Upper lobe of left lung (tissue), 6 donors: Measurements from ENCODE around the gene ZNF98. TPM values are rescaled to one million over a fixed set of nuclear protein-coding genes. Genes with fewer than 3 reads are reported as not detected.

Experiments used
- ATAC-seq, 2 donors: fragments of 200-7000 bp; cut with Tn5 transposase; one replicate each; pipeline ENCODE4 v1.9.1; 2022; ENCODE audit warnings: mild to moderate bottlenecking in 2 of 2, moderate library complexity in 2 of 2; ENCODE audit not compliant: low FRiP score in 2 of 2
- DNase-seq, 2 donors: peaks; one replicate each; pipeline ENCODE4 v3.0.0-alpha.2; 2019 to 2020
- H3K27ac ChIP-seq, 4 donors: fragments of 200-600 bp; sonication (generic); one replicate each; pipeline ENCODE4 v1.5.1; 2016 to 2019
- H3K27me3 ChIP-seq, 4 donors: fragments of 200-600 bp; sonication (generic); one replicate each; pipeline ENCODE4 v1.5.1; 2017 to 2019
- H3K36me3 ChIP-seq, 4 donors: fragments of 200-600 bp; sonication (generic); one replicate each; pipeline ENCODE4 v1.5.1; 2016 to 2019
- H3K4me1 ChIP-seq, 4 donors: fragments of 200-600 bp; sonication (generic); one replicate each; pipeline ENCODE4 v1.5.1; 2018 to 2019
- H3K4me3 ChIP-seq, 4 donors: fragments of 200-600 bp; sonication (generic); one replicate each; pipeline ENCODE4 v1.5.1; 2017 to 2019; ENCODE audit warnings: mild to moderate bottlenecking in 2 of 4, moderate library complexity in 1 of 4
- H3K9me3 ChIP-seq, 4 donors: fragments of 200-600 bp; sonication (generic); one replicate each; pipeline ENCODE4 v1.5.1; 2018 to 2019
- EP300 ChIP-seq, 4 donors: sonication (generic); formaldehyde crosslinking; IDR thresholded peaks; one replicate each; pipeline ENCODE4 v1.5.1; 2017; ENCODE audit warnings: antibody characterized with exemption in 4 of 4, control low read depth in 2 of 4
- POLR2A ChIP-seq, 4 donors: fragments of 450-650 bp; IDR thresholded peaks; one replicate each; pipeline ENCODE4 v1.5.1; 2016 to 2017; ENCODE audit warnings: antibody characterized with exemption in 4 of 4, mild to moderate bottlenecking in 2 of 4
- POLR2AphosphoS5 ChIP-seq, 2 donors: sonication (generic); formaldehyde crosslinking; IDR thresholded peaks; one replicate each; pipeline ENCODE4 v1.5.1; 2017; ENCODE audit warnings: antibody characterized with exemption in 2 of 2
- WGBS, 2 donors: methylation state at CpG; one replicate each; pipeline ENCODE4 v1.1.5; 2017 to 2018; 5-methylcytosine and 5-hydroxymethylcytosine counted together
- small RNA-seq, 4 donors: library from RNA; depleted of rRNA; stranded (forward); fragments of <200 nt; gene quantifications; one replicate each; pipeline ENCODE3, GENCODE V24; 2016
- total RNA-seq, 6 donors: library from RNA; depleted of rRNA in 4 of 6; stranded (reverse); fragments of >200 nt in 4 of 6; gene quantifications; one replicate each; pipeline versions ENCODE4 v1.1.0 to v1.2.1, GENCODE V29; 2016 to 2021
- TF ChIP-seq, protein P1 (sequence below), 6 experiments: fragments of 450-650 bp in 4 of 6; fragments of 200-600 bp in 2 of 6; sonication (generic) in 2 of 6; IDR thresholded peaks; one replicate each; pipeline ENCODE4 v1.5.1; 2016 to 2019; ENCODE audit warnings: antibody characterized with exemption in 6 of 6
- donor health status: DM: no; HTN: no; CAD: no; lungs with moderate emphysema.
- donor health status: DM: no; HTN: yes; CAD: no; lungs with severe emphysema.

ZNF98 gene
- total RNA-seq, 6 donors from 2014 or later = 3.4 TPM; not detected in 5

DNA sequence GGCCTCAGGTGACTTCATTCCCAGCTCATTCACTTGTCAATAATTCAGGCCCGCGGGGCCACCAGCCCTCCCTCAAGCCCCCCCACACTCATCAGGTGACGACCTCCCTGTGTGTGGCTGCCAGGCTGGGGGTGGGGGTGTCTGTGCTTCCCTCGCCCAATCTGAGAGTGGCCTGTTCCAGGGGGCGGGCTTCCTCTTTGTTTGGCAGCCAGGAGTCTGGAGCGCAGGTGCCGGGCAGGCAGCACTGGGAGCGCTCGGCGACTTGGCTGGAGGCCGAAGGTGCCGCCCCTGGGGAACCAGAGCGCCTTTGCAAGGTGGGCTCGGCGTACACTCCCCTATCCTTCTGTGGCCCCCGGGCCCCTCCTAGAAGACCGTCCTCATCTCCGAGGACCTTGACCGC, 5.4 kb upstream of the ZNF98 start:
- Histone ChIP-seq H3K4me1 (no peaks in the 10 kb centered on the region), H3K9me3 (peaks cover 8 to 65% (median 22%) of the 10 kb centered on the region in 4 donors), H3K27me3 (peaks cover 0 to 16% (median 0%) of the 10 kb centered on the region in 4 donors), H3K36me3 (no peaks in the 10 kb centered on the region), H3K4me3 (no peak overlapping the region), H3K27ac (no peak overlapping the region)
- DNase-seq (peak in 1 of 2 donors; percentile 63), ATAC-seq (peak in 1 of 2 donors; percentile 14)
- 6% methylated on average over 19 of the region's 19 CpGs; no CpG with 5 or more reads in 1 of the 2 donors for WGBS, 2 donors
- TF ChIP-seq POLR2A (IDR thresholded peaks at IDR 0.05) = no peak

DNA sequence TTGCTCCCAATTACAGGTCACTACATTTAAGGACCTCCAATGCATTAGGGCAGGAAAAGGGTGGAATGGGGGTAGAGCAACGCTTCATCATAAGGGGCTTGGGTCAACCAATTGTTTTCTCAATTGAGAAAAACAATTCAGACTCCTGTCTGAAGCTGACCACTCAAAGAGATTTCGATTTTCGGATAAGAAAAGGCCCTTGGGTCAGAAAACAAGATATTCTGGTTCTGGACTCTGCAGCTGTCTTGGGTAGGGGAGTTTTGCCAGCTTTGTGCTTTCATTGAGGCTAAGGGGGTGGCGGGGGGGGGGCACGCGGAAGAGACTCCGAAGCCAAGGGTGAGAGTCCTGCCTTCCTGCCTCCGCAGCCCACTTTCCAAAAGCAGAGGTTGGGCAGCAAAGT, 4.8 kb upstream of the ZNF98 start:
- DNase-seq (no peak), ATAC-seq (no peak)

GRCh38 chr19:22421797-22422196, 349 bp downstream of the ZNF98 start:
- peak in 1 of 2 donors; percentile 37 for DNase-seq
- Histone ChIP-seq H3K36me3 (no peaks in the 10 kb centered on the region), H3K27ac (no peak overlapping the region)

More for the DNA sequence above, 4.8 kb upstream of the ZNF98 start:
- Histone ChIP-seq H3K4me3 (no peak overlapping the region), H3K4me1 (no peaks in the 10 kb centered on the region), H3K36me3 (no peaks in the 10 kb centered on the region), H3K27ac (no peak overlapping the region), H3K27me3 (peaks cover 0 to 16% (median 0%) of the 10 kb centered on the region in 4 donors), H3K9me3 (peaks cover 8 to 65% (median 24%) of the 10 kb centered on the region in 4 donors)
- 49 to 54% methylated on average over 8 of the region's 8 CpGs for WGBS, 2 donors
- TF ChIP-seq POLR2A (IDR thresholded peaks at IDR 0.05) = no peak
- TF ChIP-seq, protein P1, sequence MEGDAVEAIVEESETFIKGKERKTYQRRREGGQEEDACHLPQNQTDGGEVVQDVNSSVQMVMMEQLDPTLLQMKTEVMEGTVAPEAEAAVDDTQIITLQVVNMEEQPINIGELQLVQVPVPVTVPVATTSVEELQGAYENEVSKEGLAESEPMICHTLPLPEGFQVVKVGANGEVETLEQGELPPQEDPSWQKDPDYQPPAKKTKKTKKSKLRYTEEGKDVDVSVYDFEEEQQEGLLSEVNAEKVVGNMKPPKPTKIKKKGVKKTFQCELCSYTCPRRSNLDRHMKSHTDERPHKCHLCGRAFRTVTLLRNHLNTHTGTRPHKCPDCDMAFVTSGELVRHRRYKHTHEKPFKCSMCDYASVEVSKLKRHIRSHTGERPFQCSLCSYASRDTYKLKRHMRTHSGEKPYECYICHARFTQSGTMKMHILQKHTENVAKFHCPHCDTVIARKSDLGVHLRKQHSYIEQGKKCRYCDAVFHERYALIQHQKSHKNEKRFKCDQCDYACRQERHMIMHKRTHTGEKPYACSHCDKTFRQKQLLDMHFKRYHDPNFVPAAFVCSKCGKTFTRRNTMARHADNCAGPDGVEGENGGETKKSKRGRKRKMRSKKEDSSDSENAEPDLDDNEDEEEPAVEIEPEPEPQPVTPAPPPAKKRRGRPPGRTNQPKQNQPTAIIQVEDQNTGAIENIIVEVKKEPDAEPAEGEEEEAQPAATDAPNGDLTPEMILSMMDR (IDR thresholded peaks at IDR 0.05) = no peak
- TF ChIP-seq POLR2AphosphoS5 (IDR thresholded peaks at IDR 0.05) = no peak
- TF ChIP-seq EP300 (IDR thresholded peaks at IDR 0.05) = no peak

GRCh38 chr19:22354665-22355064, 67.5 kb downstream of the ZNF98 start:
- WGBS, 2 donors = 65% methylated on average over 2 of the region's 2 CpGs; no CpG with 5 or more reads in 1 of the 2 donors
- H3K27ac ChIP-seq = no peak overlapping the region
- H3K4me1 ChIP-seq = no peaks in the 10 kb centered on the region
- H3K4me3 ChIP-seq = no peak overlapping the region
- ATAC-seq (no peak), DNase-seq (no peak)
- no peaks in the 10 kb centered on the region for H3K36me3 ChIP-seq
- TF ChIP-seq POLR2A (IDR thresholded peaks at IDR 0.05) (no peak), EP300 (IDR thresholded peaks at IDR 0.05) (no peak), POLR2AphosphoS5 (IDR thresholded peaks at IDR 0.05) (no peak)
- TF ChIP-seq, protein P1 (IDR thresholded peaks at IDR 0.05) = no peak
- H3K27me3 ChIP-seq = no peaks in the 10 kb centered on the region
- H3K9me3 ChIP-seq = peaks cover 0 to 24% (median 0%) of the 10 kb centered on the region in 4 donors

More at GRCh38 chr19:22421797-22422196, 349 bp downstream of the ZNF98 start:
- peak in 1 of 2 donors; percentile 13 for ATAC-seq
- H3K4me1 ChIP-seq = no peaks in the 10 kb centered on the region
- no peaks in the 10 kb centered on the region for H3K27me3 ChIP-seq
- H3K4me3 ChIP-seq = peak overlapping the region in 1 of 4 donors; percentile 14
- 0 to 2% methylated on average over 1 to 20 of the region's 20 CpGs for WGBS, 2 donors
- peaks cover 4 to 35% (median 9%) of the 10 kb centered on the region in 4 donors for H3K9me3 ChIP-seq
- TF ChIP-seq POLR2AphosphoS5 (IDR thresholded peaks at IDR 0.05) = no peak
- TF ChIP-seq POLR2A (IDR thresholded peaks at IDR 0.05) = no peak
- TF ChIP-seq, protein P1 (IDR thresholded peaks at IDR 0.05) = no peak

Small RNA genes lying within 50 kb of the gene (small RNA-seq; reads per million reads assigned to genes)
- 0 reads per million in 4 donors for gene AC011494.1

Other genes starting within 250 kb of the ZNF98 start
- 1 to 10 TPM in 2 of 6 donors, under 1 TPM in 4; 0.23 to 3.1 (median 0.60) TPM for gene ZNF676, start 225.4 kb downstream of the ZNF98 start, total RNA-seq
- not detected for gene ZNF729, start 135.9 kb downstream of the ZNF98 start, total RNA-seq
- 1 to 10 TPM in 1 of 6 donors, under 1 TPM in 3, not detected in 2; 0.15 to 2.1 (median 0.40) TPM for gene ZNF492, start 212.0 kb upstream of the ZNF98 start, total RNA-seq